Stimulated activated naive CD8-positive, alpha-beta T cell treated with anti-CD3 and anti-CD28 coated beads, Interleukin-15, amount 100 ng/mL, for 72 hours (primary cell): Measurements from ENCODE around the gene GOLGA8K.
A peak's percentile ranks its signal among the peaks of the same experiment; 100 is the strongest.
"Not testable (repeated sequence)": the region's sequence is repeated elsewhere in the genome, so short reads cannot be mapped to it uniquely, and the experiment has no call there.

Experiments
- ATAC-seq: fragments of 150-1000 bp; cut with Tn5 transposase; 2 replicates; pipeline ENCODE4 v1.10.0; 2021; ENCODE audit warnings: mild to moderate bottlenecking, moderate library complexity
- DNase-seq, 2 donors: peaks; one replicate each; pipeline ENCODE4 v3.0.0; 2021 to 2022
- H3K27ac Mint-ChIP-seq, 2 donors: one replicate each; pipeline ENCODE4 v1.8.0; 2022; ENCODE audit warnings: mild to moderate bottlenecking in 2 of 2, mixed read lengths in 2 of 2, moderate library complexity in 2 of 2
- H3K27me3 Mint-ChIP-seq: one replicate; pipeline ENCODE4 v1.8.0; 2022; ENCODE audit warnings: mixed read lengths
- H3K4me1 Mint-ChIP-seq: one replicate; pipeline ENCODE4 v1.8.0; 2022; ENCODE audit warnings: mild to moderate bottlenecking, mixed read lengths
- H3K4me3 Mint-ChIP-seq, 2 donors: one replicate each; pipeline ENCODE4 v1.8.0; 2022; ENCODE audit warnings: mild to moderate bottlenecking in 2 of 2, mixed read lengths in 2 of 2, moderate library complexity in 1 of 2
- H3K9me3 Mint-ChIP-seq, 2 donors: one replicate each; pipeline ENCODE4 v1.8.0; 2022; ENCODE audit warnings: mixed read lengths in 2 of 2

Gene GOLGA8K

DNA sequence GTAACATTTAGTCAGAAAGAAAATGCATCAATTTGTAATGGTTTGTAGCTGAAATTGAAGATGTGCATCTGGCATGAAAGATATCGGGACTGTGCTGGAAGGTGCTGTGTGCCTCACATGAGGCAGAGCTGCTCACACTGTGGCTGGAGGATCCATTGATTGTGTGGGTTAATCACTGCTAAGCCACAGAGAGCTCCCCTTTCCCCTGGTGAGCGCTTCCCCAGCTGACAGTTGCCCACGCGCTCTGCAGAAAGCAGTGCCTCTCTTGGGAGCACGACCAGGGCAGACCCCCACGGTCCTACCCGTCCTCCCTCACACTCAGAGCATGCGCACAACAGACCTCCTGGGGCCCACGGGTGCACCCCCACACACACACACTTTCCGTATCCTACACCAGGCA is 37.1 kb downstream of the GOLGA8K start:
- not testable (repeated sequence) for H3K27me3 Mint-ChIP-seq, H3K27ac Mint-ChIP-seq, ATAC-seq, H3K4me1 Mint-ChIP-seq, H3K4me3 Mint-ChIP-seq, H3K9me3 Mint-ChIP-seq, DNase-seq

DNA sequence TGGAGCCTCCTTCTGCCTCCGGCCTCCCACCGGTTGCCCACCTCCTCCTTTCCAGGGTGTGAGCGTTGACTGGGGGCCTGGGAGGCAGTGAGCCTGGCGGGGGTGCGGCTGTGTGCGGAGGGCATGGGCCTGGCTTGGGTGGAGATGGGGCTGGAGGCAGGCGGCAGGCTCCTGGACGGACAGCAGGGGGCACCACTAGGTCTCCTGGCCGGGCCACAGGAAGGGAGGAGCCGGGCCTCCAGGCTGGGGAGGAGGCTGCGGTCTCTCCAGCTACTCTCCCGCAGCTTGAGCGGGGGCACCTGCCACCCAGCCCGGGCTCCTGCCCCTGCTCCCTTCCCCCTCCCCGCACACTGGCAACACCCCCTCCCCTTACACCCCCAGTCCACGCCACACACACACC is 38.1 kb downstream of the GOLGA8K start:
- not testable (repeated sequence) for H3K27me3 Mint-ChIP-seq, H3K9me3 Mint-ChIP-seq, H3K4me1 Mint-ChIP-seq, H3K4me3 Mint-ChIP-seq, H3K27ac Mint-ChIP-seq
- peak; percentile 46 to 57 for DNase-seq
- peak; percentile 80 for ATAC-seq

DNA sequence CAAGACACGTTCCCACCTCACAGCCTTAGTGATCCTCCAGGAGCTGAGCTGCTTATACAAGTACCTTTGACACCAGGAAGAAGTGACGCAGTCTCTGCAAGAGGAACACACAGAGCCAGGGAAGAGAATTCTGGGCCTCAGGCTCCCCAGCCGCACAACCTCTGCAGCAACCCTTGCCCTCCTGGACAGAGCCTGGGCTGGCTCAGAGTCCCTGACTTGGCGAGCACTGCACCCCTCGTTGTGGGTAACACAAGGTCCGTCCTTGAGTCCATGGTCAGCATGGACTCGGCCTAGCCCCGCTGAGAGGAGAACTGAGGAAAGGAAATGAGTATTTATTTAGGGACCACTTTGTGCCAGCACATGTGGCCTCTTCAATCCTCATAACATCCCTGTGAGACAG is 39.6 kb downstream of the GOLGA8K start:
- not testable (repeated sequence) for DNase-seq, H3K4me1 Mint-ChIP-seq

DNA sequence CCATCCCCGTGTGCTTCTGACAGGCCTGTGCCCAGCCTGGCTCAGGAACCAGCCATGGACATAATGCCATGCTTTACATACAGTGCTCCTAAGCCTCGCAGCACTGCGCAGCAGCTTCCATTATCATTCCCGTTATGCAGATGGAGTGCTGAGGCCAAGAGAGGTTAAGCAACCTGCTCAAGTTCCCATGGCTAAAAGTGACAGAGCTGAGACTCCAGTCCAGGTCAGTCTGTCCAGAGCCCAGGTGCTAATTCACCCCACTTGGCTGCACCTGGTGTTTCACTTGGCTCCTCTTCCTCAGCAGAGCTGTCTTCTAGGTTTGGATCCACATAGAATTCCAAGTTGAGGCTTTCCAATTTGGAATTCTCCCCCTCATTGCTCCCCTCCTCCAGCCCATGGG is 41.4 kb downstream of the GOLGA8K start:
- not testable (repeated sequence) for H3K4me3 Mint-ChIP-seq, H3K27ac Mint-ChIP-seq, H3K4me1 Mint-ChIP-seq, DNase-seq, ATAC-seq, H3K27me3 Mint-ChIP-seq, H3K9me3 Mint-ChIP-seq

More for the DNA sequence above, 39.6 kb downstream of the GOLGA8K start:
- not testable (repeated sequence) for H3K4me3 Mint-ChIP-seq, H3K27ac Mint-ChIP-seq, H3K9me3 Mint-ChIP-seq, H3K27me3 Mint-ChIP-seq, ATAC-seq

DNA sequence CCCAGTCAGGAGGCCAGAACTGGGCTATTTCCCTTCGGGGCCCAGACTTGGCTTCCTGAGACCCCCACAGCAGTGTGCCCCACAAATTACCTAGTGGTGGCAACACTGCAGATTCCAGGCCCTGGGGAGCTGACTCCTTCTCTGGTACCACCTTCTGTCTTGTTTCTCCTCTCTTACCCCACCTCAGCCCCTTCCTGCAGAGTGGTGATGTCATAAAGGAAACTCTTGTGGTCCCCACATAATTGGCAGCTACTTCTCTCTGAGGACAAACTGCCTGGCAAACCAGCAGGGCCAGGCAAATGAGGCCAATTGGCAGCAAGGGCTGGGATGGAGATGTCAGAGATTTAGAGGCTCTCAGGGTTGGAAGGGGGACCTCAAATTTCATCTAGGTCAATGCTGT is 44.6 kb downstream of the GOLGA8K start:
- not testable (repeated sequence) for DNase-seq, H3K4me1 Mint-ChIP-seq, H3K27ac Mint-ChIP-seq, H3K4me3 Mint-ChIP-seq, H3K27me3 Mint-ChIP-seq, H3K9me3 Mint-ChIP-seq
- peak; percentile 71 for ATAC-seq

DNA sequence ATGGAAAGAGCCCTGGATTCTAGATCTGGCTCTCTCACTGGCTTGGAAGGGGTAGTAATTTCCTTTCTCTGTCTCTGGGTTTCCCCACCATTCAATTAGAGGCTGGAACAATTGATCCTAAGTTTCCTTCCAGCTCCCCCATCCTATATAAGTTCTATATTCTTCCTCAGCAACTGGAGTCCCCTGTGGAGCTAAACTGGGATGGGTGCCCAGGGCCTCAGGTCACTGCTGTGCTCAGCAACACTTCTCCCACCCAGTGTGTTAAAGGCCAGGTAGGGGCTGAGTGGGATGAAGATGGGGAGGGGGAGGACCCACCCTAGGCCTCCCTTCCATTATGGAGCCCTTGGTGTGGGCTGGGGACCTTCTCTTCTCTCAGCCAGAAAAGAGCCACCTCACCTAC is 46.2 kb downstream of the GOLGA8K start:
- not testable (repeated sequence) for ATAC-seq, H3K27ac Mint-ChIP-seq, H3K9me3 Mint-ChIP-seq, H3K27me3 Mint-ChIP-seq, H3K4me3 Mint-ChIP-seq, H3K4me1 Mint-ChIP-seq, DNase-seq

DNA sequence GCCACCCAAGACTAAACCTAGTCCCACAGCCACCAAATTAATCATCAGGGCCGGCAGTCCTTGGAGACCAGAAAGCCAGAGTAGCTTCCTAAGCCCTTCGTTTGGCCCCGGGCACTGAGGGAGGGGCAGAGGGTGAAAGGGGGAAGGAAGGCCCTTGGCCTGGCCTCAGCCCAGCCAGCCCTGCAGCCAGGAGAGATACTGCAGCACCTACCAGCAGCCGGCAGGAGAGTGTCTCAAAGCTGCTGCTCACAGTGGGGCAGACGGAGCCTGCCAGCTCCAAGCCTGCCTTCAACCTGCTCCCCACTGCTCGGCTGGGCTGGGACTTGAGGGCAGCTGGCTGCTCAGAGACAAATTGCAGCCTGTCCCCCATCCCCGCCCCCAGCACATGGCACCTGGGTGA is 50.3 kb downstream of the GOLGA8K start:
- DNase-seq, ATAC-seq: not testable (repeated sequence)

DNA sequence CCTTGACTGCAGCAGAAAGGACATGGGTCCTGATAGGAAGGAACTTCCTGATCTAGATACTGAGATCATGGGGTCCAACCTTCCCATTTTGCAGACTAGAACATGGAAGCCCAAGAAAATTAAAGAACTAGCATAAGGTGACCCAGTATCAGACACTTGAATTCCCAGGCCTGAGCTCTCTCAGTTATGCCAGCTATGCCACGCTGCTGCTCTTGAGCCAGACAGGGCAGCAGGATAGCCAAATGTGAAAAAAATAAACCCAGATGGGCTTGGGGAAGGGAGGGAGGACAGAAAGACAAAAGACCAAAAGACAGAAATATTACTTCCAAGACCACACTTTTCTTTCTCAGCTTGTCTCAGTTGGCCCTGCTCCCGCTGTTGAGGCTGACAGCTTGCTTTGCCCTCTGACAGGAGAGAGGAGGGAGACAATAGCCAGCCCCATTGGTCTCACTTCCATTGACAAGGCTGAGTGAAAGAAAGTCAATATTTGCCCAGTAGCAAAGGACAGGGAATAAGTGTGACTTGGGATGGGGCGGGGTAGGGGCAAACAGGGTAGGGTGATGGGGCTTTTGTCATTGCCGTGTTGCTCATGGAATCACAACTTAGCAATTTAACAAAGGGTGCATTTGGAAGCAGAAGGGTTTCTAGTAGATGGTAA is 52.4 kb downstream of the GOLGA8K start:
- ATAC-seq, H3K4me1 Mint-ChIP-seq, H3K4me3 Mint-ChIP-seq, H3K27ac Mint-ChIP-seq, DNase-seq, H3K9me3 Mint-ChIP-seq, H3K27me3 Mint-ChIP-seq: not testable (repeated sequence)

More for the DNA sequence above, 50.3 kb downstream of the GOLGA8K start:
- H3K27me3 Mint-ChIP-seq, H3K4me1 Mint-ChIP-seq, H3K27ac Mint-ChIP-seq, H3K9me3 Mint-ChIP-seq, H3K4me3 Mint-ChIP-seq: not testable (repeated sequence)

DNA sequence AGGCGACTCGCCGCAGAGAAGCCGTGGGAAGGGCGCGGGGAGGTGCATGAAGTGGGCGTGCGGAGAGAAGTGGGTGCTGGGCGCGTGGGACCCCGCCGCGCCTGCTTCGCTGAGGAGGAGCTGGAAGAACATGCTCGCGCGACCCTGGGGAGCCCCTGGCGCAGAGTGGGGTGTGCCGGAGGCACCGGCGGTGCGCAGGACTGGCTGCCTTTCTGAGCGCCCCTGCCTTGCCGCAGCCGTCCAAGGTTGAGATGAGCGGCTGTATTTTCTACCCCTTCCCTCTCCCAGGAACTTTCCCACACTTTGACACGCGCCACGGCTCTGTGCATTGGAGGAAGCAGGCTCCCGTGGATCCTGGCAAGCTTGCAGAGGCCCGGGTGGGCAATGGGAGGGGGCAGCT is 56.1 kb downstream of the GOLGA8K start:
- not testable (repeated sequence) for H3K9me3 Mint-ChIP-seq, H3K4me3 Mint-ChIP-seq, H3K4me1 Mint-ChIP-seq, H3K27me3 Mint-ChIP-seq, H3K27ac Mint-ChIP-seq, DNase-seq, ATAC-seq

DNA sequence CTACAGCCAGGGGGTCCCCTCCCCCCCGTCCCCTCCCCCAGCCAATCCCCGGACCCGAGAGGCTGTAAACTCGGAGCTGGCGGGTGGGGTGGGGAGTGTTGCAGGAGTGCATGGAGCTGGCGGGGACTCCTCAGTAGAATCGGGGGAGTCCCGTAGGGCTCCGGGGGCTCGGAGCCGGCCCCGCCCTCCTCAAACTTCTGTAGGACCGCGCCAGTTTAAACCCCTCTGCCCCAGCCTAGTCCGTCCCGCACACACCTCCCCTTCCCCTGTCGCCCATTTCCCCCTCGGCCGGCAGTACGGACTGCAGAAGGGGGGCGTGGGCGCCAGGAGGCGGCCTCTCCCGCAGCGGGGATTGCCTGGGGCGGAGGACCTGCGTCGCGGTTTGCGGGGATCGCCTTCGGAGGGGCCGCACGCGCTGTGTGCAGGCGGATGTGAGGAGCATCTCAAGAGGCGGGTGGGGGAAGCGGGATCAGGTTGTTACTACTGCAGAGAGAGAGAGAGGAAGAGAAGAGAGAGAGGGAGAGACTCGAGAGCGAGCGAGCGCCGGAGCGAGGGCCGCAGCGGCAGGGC is 57.0 kb downstream of the GOLGA8K start:
- H3K27me3 Mint-ChIP-seq, H3K4me1 Mint-ChIP-seq, DNase-seq, H3K9me3 Mint-ChIP-seq, H3K27ac Mint-ChIP-seq: not testable (repeated sequence)
- ATAC-seq: peak; percentile 77
- H3K4me3 Mint-ChIP-seq: peak overlapping the region in 1 of 2 donors; percentile 46

DNA sequence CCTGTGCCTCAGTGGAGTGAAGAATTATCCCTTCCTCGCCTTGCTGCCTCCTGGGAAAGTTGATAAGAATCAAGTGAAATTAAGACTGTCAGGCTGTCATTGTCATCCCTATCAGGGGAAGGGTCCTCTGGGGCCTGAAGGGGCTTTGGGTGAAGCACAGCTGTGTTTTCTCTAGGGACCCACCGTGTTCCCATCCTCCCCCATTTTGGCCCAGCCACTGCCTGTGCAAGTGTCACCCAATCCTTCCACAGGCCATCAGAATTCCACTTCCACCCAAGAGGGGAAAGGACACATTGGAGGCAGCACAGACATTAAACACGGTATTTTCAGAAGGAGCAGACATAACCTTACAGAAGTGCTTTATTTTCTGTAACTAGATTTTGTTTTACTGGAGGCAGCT is 59.2 kb downstream of the GOLGA8K start:
- not testable (repeated sequence) for H3K4me3 Mint-ChIP-seq, H3K27ac Mint-ChIP-seq

More for the DNA sequence above, 59.2 kb downstream of the GOLGA8K start:
- ATAC-seq, DNase-seq, H3K27me3 Mint-ChIP-seq, H3K4me1 Mint-ChIP-seq, H3K9me3 Mint-ChIP-seq: not testable (repeated sequence)
